Amniotic stem cell (primary cell): Measurements from ENCODE around the gene CDH23.

ENCODE experiments used
- DNase-seq: peaks from one replicate; lab custom pipeline; 2025; lab: John Stamatoyannopoulos, UW

The CDH23 gene

GRCh38 chr10:71856619-71857018 is 459.9 kb downstream of the CDH23 start:
- DNase-seq: no peak

- DNase-seq: no peak
Observed at GRCh38 chr10:71857934-71858890, 461.5 kb downstream of the CDH23 start.

- peak; percentile 98 for DNase-seq
Observed at GRCh38 chr10:71860243-71861029, 463.7 kb downstream of the CDH23 start.

- DNase-seq: no peak
Observed at GRCh38 chr10:71863203-71863602, 466.5 kb downstream of the CDH23 start.

GRCh38 chr10:71864911-71865361 is 468.2 kb downstream of the CDH23 start:
- DNase-seq: no peak
